GM12873 (cell line): ENCODE measurements around the gene SV2C.

Source experiments
- TF ChIP-seq, protein P1 (sequence below): IDR thresholded peaks from 2 replicates; pipeline ENCODE4 v1.5.1; 2012; ENCODE audit warnings: low read depth, mild to moderate bottlenecking, moderate library complexity, low read length, control low read depth; ENCODE audit not compliant: insufficient read depth; ENCODE audit errors: missing control alignments

The SV2C gene

DNA sequence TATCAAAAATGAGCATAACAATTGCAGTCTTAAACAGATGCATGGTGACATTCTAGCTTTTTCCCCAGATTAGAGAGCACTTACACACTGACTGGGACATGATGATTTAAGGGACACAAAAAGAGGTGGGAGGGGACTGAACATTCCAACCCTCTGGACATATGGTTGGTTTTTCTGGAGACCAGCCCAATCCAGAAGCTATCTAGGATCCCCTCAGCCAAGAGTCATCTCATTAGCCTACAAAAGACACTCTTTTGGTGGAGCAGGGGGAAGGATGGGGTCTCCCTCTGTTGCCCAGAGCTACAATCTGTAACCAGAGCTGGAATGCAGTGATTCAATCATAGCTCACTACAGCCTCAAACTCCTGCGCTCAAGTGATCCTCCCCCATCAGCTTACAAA lies 222.6 kb downstream of the SV2C start:
- TF ChIP-seq, protein P1, sequence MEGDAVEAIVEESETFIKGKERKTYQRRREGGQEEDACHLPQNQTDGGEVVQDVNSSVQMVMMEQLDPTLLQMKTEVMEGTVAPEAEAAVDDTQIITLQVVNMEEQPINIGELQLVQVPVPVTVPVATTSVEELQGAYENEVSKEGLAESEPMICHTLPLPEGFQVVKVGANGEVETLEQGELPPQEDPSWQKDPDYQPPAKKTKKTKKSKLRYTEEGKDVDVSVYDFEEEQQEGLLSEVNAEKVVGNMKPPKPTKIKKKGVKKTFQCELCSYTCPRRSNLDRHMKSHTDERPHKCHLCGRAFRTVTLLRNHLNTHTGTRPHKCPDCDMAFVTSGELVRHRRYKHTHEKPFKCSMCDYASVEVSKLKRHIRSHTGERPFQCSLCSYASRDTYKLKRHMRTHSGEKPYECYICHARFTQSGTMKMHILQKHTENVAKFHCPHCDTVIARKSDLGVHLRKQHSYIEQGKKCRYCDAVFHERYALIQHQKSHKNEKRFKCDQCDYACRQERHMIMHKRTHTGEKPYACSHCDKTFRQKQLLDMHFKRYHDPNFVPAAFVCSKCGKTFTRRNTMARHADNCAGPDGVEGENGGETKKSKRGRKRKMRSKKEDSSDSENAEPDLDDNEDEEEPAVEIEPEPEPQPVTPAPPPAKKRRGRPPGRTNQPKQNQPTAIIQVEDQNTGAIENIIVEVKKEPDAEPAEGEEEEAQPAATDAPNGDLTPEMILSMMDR: no peak

DNA sequence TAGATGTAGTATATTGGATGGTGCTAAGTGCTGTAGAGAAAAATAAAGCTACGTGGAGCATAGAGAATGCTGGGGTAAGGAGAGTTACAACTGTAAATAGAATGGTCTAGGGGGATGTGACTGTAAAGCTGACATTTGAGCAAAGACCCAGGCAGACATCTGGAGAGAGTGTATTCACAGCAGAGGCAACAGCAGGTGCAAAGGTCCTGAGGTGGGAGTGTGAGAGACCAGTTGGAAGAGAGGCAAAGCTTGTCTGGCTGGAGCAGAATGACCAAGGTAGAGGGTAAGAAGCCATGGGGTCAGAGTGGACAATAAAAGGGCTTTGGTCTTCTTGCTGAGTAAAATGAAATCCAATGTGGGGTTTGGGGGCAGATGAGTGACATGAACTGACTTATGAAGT lies 227.0 kb downstream of the SV2C start:
- TF ChIP-seq, protein P1: no peak

DNA sequence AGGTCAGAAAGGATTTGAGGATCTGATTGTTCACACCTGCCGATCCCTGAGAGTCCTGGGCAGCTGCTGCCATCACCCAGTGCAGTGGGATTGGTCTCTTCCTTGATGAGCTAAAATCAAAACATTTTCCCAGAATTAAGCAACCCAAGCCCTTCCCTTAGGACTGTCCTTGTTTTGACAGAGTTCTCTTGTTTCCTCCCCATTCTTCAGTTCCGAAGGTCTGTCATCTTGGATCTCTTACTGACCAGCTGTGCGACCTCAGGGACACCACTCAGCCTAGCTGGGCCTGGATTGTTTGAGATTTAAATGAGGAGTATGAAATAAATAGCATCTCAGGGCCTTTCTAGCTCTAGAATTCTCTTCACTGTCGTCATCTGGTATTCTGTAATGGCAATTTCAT lies 229.6 kb downstream of the SV2C start:
- TF ChIP-seq, protein P1: no peak

DNA sequence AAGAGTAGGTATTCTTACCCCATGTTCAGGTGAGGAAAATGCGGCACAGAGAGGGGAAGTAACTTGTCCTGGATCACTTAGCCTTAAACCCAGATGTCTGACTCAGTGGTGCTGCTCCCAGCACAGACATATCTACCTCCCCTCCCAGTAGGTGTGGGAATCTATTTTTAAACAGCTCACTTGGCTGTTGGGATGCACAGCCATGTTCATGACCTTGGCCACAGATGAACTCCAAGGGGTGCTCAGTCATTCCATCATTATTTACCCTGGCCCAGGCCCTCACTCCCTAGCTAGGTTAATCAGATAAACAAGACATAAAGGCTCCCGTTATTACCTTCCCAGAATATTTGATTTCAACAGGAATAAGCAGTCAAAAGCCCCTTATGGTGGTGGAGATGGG lies 231.5 kb downstream of the SV2C start:
- TF ChIP-seq, protein P1: no peak

DNA sequence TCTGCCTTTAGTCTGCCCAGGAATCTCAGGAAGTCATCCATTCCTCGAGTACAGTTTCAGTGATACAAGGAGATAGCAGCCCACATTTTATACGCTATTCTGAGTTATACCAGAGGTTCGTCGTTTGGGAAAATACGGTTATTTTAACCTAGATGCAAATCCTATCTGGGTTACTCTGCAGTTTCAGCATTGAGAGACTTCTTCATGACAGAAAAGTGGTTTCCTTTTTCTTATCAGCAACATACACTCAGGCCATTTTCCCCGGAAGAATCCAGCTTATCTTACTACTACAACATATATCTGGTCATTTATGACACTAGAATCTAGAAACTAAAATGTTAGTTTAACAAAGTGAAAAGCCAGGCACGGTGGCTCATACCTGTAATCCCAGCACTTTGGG lies 236.5 kb downstream of the SV2C start:
- TF ChIP-seq, protein P1: no peak

DNA sequence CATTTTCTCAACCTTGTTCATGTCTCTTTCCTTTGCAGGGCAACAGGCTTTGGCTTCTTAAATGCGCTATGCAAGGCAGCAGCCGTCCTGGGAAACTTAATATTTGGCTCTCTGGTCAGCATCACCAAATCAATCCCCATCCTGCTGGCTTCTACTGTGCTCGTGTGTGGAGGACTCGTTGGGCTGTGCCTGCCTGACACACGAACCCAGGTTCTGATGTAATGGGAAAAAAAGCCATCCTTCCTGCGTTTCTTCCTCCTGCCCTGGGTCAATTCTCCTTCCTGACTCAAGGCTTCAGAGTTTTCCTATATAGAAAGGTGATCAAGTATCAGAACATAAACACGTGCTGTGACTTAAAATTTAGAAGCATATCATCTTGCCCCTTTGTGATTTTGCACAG lies 242.1 kb downstream of the SV2C start:
- TF ChIP-seq, protein P1: no peak

DNA sequence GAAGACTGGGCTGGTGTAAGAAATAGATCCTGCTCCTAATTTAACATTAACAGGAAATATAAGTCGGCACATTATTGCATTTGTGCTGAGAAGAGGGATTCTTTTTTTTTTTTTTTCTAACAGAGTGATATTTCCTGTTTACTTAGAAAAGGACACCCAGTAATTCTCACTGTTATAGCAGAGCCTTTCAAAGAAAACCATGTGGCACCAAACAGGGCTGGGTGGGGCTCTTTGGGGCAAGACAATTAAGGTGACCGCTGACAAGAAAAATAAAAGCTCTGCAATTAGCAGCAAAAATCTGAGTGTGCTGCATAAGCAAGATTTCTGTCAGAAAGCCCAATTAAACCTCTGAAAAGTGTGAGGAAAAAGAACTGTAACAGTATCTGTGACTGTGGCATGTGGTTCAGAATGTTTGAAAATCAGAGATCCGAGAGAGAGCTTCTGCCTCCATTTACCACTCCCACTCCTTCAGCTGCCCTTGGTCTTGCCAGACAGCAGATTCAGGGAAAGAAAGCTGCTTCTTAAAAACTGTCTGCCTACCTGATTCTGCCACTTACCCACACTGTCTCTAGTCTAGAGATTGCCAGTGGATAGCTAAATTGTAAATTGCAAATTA lies 242.8 kb downstream of the SV2C start:
- TF ChIP-seq, protein P1: no peak
